Neural progenitor cell (in vitro differentiated cells): ENCODE results near the gene AMMECR1L.
"Not testable (repeated sequence)": the region's sequence is repeated elsewhere in the genome, so short reads cannot be mapped to it uniquely, and the experiment has no call there.

Experiments used
- CTCF ChIP-seq: fragments of 200-600 bp; sonication (generic); IDR thresholded peaks from 2 replicates; pipeline ENCODE4 v1.5.1; 2017; ENCODE audit warnings: antibody characterized with exemption, mild to moderate bottlenecking
- EZH2 ChIP-seq: fragments of 200-600 bp; sonication (generic); IDR thresholded peaks from 2 replicates; pipeline ENCODE4 v1.6.1; 2017; ENCODE audit warnings: antibody characterized with exemption, mild to moderate bottlenecking, moderate library complexity

- TF ChIP-seq CTCF: peak; percentile 37
- not testable (repeated sequence) for TF ChIP-seq EZH2
Observed at GRCh38 chr2:127884861-127885740, 655 bp downstream of the AMMECR1L start.
